Breast epithelium (tissue), 3 donors: ENCODE measurements around the gene DSN1.

ENCODE experiments used
- CTCF ChIP-seq, 3 donors: fragments of 450-650 bp; IDR thresholded peaks; one replicate each; pipeline ENCODE4 v1.5.1; 2016 to 2017; ENCODE audit warnings: antibody characterized with exemption in 3 of 3, mild to moderate bottlenecking in 3 of 3, moderate library complexity in 3 of 3
- POLR2A ChIP-seq: fragments of 450-650 bp; IDR thresholded peaks from one replicate; pipeline ENCODE4 v1.6.1; 2016; ENCODE audit warnings: antibody characterized with exemption, mild to moderate bottlenecking, moderate library complexity

GRCh38 chr20:36808317-36809257, 35.0 kb upstream of the DSN1 start:
- TF ChIP-seq POLR2A (no peak), CTCF (IDR thresholded peaks at IDR 0.05) (peak in 2 of 3 donors; percentile 23 to 34)
